Liver (tissue), 9 donors: Measurements from ENCODE around the gene NTNG1. TPM values are rescaled to one million over a fixed set of nuclear protein-coding genes. Genes with fewer than 3 reads are reported as not detected.

Experiments
- DNase-seq: peaks from one replicate; pipeline ENCODE4 v3.0.0-alpha.2; 2017; ENCODE audit warnings: low spot score
- H3K27ac ChIP-seq, 2 donors: one replicate each; pipeline ENCODE4 v1.7.0; 2013; ENCODE audit warnings: inconsistent platforms in 2 of 2, low read length in 2 of 2, control low read depth in 1 of 2, low read depth in 1 of 2, mild to moderate bottlenecking in 1 of 2
- H3K27me3 ChIP-seq, 4 donors: one replicate each; pipeline versions ENCODE4 v1.6.1 to v1.7.0; 2013; ENCODE audit warnings: low read length in 3 of 4, inconsistent platforms in 1 of 4, mild to moderate bottlenecking in 1 of 4, moderate library complexity in 1 of 4; ENCODE audit not compliant: control insufficient read depth in 4 of 4, insufficient read depth in 4 of 4
- H3K36me3 ChIP-seq, 4 donors: one replicate each; pipeline versions ENCODE4 v1.6.1 to v1.7.0; 2013; ENCODE audit warnings: low read length in 3 of 4, mild to moderate bottlenecking in 3 of 4, low read depth in 1 of 4, moderate library complexity in 1 of 4; ENCODE audit not compliant: control insufficient read depth in 4 of 4, insufficient read depth in 3 of 4
- H3K4me1 ChIP-seq, 4 donors: one replicate each; pipeline versions ENCODE4 v1.6.1 to v1.7.0; 2013; ENCODE audit warnings: low read length in 3 of 4, mild to moderate bottlenecking in 3 of 4, moderate library complexity in 1 of 4; ENCODE audit not compliant: control insufficient read depth in 4 of 4, insufficient read depth in 4 of 4
- H3K4me3 ChIP-seq, 3 donors: one replicate each; pipeline versions ENCODE4 v1.6.1 to v1.7.0; 2013; ENCODE audit warnings: low read length in 3 of 3, control low read depth in 1 of 3, low read depth in 1 of 3, mild to moderate bottlenecking in 1 of 3
- H3K9ac ChIP-seq, 2 donors: one replicate each; pipeline ENCODE4 v1.7.0; 2013; ENCODE audit warnings: low read length in 2 of 2, mild to moderate bottlenecking in 2 of 2, moderate library complexity in 2 of 2, control low read depth in 1 of 2, low read depth in 1 of 2
- H3K9me3 ChIP-seq, 4 donors: one replicate each; pipeline versions ENCODE4 v1.6.1 to v1.7.0; 2013; ENCODE audit warnings: low read length in 3 of 4; ENCODE audit not compliant: control insufficient read depth in 4 of 4
- CTCF ChIP-seq: fragments of 150-350 bp; IDR thresholded peaks from 2 replicates; pipeline ENCODE4 v1.5.1; 2017; ENCODE audit warnings: improper control_type of control experiment, low read depth, low read length; ENCODE audit not compliant: missing input control
- EGR1 ChIP-seq, 2 donors: IDR thresholded peaks; 2 replicates each; pipeline ENCODE4 v1.6.1; 2016 to 2018; ENCODE audit warnings: antibody characterized with exemption in 2 of 2, low read depth in 2 of 2
- FOXA2 ChIP-seq: IDR thresholded peaks from 2 replicates; pipeline ENCODE4 v1.6.1; 2016; ENCODE audit warnings: antibody characterized with exemption
- GABPA ChIP-seq, 2 donors: IDR thresholded peaks in 1 of 2; conservative IDR thresholded peaks in 1 of 2; 2 replicates each; pipeline ENCODE4 v1.6.1; 2016; ENCODE audit warnings: antibody characterized with exemption in 2 of 2, mild to moderate bottlenecking in 1 of 2, moderate library complexity in 1 of 2
- HNF4A ChIP-seq, 2 donors: conservative IDR thresholded peaks; 2 replicates each; pipeline ENCODE4 v1.6.1; 2016; ENCODE audit warnings: antibody characterized with exemption in 2 of 2, mild to moderate bottlenecking in 2 of 2
- HNF4G ChIP-seq: IDR thresholded peaks from 2 replicates; pipeline ENCODE4 v1.6.1; 2016; ENCODE audit warnings: antibody characterized with exemption
- JUND ChIP-seq, 2 donors: IDR thresholded peaks; 2 replicates each; pipeline ENCODE4 v1.6.1; 2016; ENCODE audit warnings: antibody characterized with exemption in 2 of 2
- MAX ChIP-seq: IDR thresholded peaks from 2 replicates; pipeline ENCODE4 v1.6.1; 2016; ENCODE audit warnings: antibody characterized with exemption
- NR2F2 ChIP-seq: IDR thresholded peaks from 2 replicates; pipeline ENCODE4 v1.6.1; 2016; ENCODE audit warnings: antibody characterized with exemption
- RAD21 ChIP-seq, 2 donors: IDR thresholded peaks; 2 replicates each; pipeline ENCODE4 v1.6.1; 2016; ENCODE audit warnings: antibody characterized with exemption in 2 of 2, mild to moderate bottlenecking in 2 of 2
- RXRA ChIP-seq, 2 donors: IDR thresholded peaks; 2 replicates each; pipeline ENCODE4 v1.6.1; 2017 to 2018; ENCODE audit warnings: antibody characterized with exemption in 2 of 2, mild to moderate bottlenecking in 1 of 2
- SP1 ChIP-seq: IDR thresholded peaks from 2 replicates; pipeline ENCODE4 v1.6.1; 2018; ENCODE audit warnings: antibody characterized with exemption, mild to moderate bottlenecking
- TAF1 ChIP-seq: conservative IDR thresholded peaks from 2 replicates; pipeline ENCODE4 v1.6.1; 2016; ENCODE audit warnings: antibody characterized with exemption, mild to moderate bottlenecking
- YY1 ChIP-seq: IDR thresholded peaks from 2 replicates; pipeline ENCODE4 v1.6.1; 2016; ENCODE audit warnings: antibody characterized with exemption, mild to moderate bottlenecking
- ZBTB33 ChIP-seq: IDR thresholded peaks from 2 replicates; pipeline ENCODE4 v1.6.1; 2016; ENCODE audit warnings: antibody characterized with exemption
- WGBS: extraction: QIAGEN DNeasy Blood & Tissue Kit; methylation state at CpG from one replicate; pipeline ENCODE4 v1.1.7; 2013; 5-methylcytosine and 5-hydroxymethylcytosine counted together
- polyA plus RNA-seq, 2 donors: library from polyadenylated mRNA; stranded (reverse) in 1 of 2; unstranded in 1 of 2; fragments of 200-250 nt in 1 of 2; fragments of >200 nt in 1 of 2; fragmentation: Nextera tagmentation in 1 of 2; extraction: Ambion mirVana in 1 of 2; gene quantifications; one replicate each; pipeline versions ENCODE4 v1.2.1 to v1.2.3, GENCODE V29; 2013 to 2015
- total RNA-seq, 2 donors: library from RNA; depleted of rRNA; stranded (reverse); fragments of >200 nt; gene quantifications; one replicate each; pipeline ENCODE4 v1.2.3, GENCODE V29; 2014
- TF ChIP-seq, protein P1 (sequence below): IDR thresholded peaks from 2 replicates; pipeline ENCODE4 v1.6.1; 2016; ENCODE audit warnings: antibody characterized with exemption
- donor health status: healthy.
- donor health status: healthy.
- donor health status: healthy.
- donor health status: healthy.
- donor health status: healthy.

Gene NTNG1
- total and polyA plus RNA-seq, 4 donors, result under 0.01 TPM; not detected in 2

DNA sequence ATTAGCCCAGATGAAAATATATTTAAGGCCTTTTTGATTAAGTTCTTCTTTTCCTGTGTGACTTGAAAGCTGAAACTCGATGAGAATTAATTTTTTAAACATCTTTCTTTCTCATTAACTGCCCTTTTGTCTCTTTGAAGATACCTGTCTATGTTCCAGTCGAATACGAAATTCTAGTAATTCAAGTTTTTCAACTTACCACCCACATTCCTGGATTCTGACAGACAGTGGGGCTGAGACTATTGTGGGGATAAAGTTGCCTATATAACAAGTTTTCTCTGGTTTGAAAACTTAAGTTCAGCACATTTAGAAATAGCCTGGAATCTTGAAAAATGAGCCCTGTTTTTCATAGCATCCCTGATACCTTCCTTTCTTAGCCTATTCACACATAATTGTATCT, 114.6 kb downstream of the NTNG1 start:
- Histone ChIP-seq H3K9me3 (no peaks in the 10 kb centered on the region), H3K4me1 (no peaks in the 10 kb centered on the region), H3K27ac (no peak overlapping the region), H3K9ac (no peak overlapping the region), H3K36me3 (no peaks in the 10 kb centered on the region), H3K4me3 (no peak overlapping the region), H3K27me3 (no peaks in the 10 kb centered on the region)
- WGBS, result 61% methylated on average over 3 of the region's 3 CpGs
- TF ChIP-seq YY1, result no peak
- TF ChIP-seq RAD21 (IDR thresholded peaks at IDR 0.05), result no peak
- no peak for TF ChIP-seq GABPA (IDR thresholded peaks at IDR 0.05 in 1 of 2, conservative IDR thresholded peaks at IDR 0.05 in 1 of 2)
- no peak for TF ChIP-seq RXRA (IDR thresholded peaks at IDR 0.05)
- no peak for TF ChIP-seq FOXA2
- TF ChIP-seq CTCF, result no peak
- no peak for TF ChIP-seq SP1
- no peak for TF ChIP-seq HNF4A (conservative IDR thresholded peaks at IDR 0.05)
- TF ChIP-seq, protein P1, sequence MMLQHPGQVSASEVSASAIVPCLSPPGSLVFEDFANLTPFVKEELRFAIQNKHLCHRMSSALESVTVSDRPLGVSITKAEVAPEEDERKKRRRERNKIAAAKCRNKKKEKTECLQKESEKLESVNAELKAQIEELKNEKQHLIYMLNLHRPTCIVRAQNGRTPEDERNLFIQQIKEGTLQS, result no peak
- no peak for TF ChIP-seq EGR1 (IDR thresholded peaks at IDR 0.05; ENCODE audit: low read depth in 2 of 2)
- no peak for TF ChIP-seq JUND (IDR thresholded peaks at IDR 0.05)
- TF ChIP-seq HNF4G, result no peak
- no peak for TF ChIP-seq MAX
- no peak for TF ChIP-seq ZBTB33
- TF ChIP-seq TAF1, result no peak
- no peak for TF ChIP-seq NR2F2
- DNase-seq, result no peak

DNA sequence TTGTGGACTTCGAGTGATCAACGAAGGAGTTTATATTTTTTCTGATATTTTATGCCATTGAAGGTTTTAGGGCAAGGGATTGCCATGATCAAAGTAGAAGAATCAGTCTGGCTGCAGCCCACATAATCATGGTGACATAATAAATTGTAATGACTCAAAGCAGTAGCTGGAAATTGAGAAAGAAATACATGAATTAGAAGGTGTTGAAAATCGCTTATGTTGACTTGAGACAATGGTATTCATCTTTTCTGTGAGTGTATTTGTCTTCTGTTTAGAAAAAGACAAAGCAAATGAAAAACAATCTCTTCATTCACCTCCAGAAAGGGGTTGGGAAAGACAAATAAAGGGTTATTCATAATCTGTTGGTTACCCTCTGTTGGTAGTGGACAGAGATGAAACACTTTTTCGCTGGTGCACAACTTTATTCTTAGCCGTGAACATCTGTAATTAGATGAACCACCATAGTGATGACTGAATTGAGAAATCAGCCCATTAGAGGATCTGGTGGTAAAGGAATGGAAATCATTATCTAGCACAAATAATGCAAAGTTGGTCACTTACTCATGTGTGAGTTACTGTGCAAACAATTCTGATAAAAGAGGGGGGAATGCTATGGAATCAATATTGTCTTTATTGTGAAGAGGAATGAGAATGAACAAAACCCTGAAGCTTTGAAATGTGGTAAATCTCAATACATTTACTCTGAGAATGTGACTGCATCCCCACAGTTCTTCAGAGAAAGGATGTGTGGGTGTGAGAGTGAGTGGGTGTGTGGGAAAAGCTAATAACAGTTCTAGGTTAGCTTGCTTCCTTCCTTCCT, 121.8 kb downstream of the NTNG1 start:
- Histone ChIP-seq H3K27me3 (peaks cover 0 to 6% (median 0%) of the 10 kb centered on the region in 4 donors), H3K4me1 (no peaks in the 10 kb centered on the region), H3K9me3 (no peaks in the 10 kb centered on the region), H3K4me3 (no peak overlapping the region), H3K36me3 (no peaks in the 10 kb centered on the region), H3K9ac (no peak overlapping the region), H3K27ac (no peak overlapping the region)
- TF ChIP-seq FOXA2 (no peak), RAD21 (IDR thresholded peaks at IDR 0.05) (no peak), NR2F2 (no peak), MAX (no peak), GABPA (IDR thresholded peaks at IDR 0.05 in 1 of 2, conservative IDR thresholded peaks at IDR 0.05 in 1 of 2) (no peak), RXRA (IDR thresholded peaks at IDR 0.05) (no peak)
- 82% methylated on average over 5 of the region's 5 CpGs for WGBS
- DNase-seq, result no peak
